K562 (cell line): ENCODE measurements around the gene PIANP. TPM values are rescaled to one million over a fixed set of nuclear protein-coding genes. Genes with fewer than 3 reads are reported as not detected.

ENCODE experiments used
- ARID3B ChIP-seq: fragments of 250-450 bp; sonication (Bioruptor Pico); IDR thresholded peaks from 2 replicates; pipeline ENCODE4 v1.4.0; 2020; ENCODE audit warnings: borderline replicate concordance
- CC2D1A ChIP-seq: fragments of 450-650 bp; IDR thresholded peaks from 2 replicates; pipeline ENCODE4 v1.6.1; 2017; ENCODE audit warnings: mild to moderate bottlenecking
- ELF4 ChIP-seq: fragments of 450-650 bp; formaldehyde crosslinking; IDR thresholded peaks from 2 replicates; pipeline ENCODE4 v1.4.0; 2022; ENCODE audit warnings: missing genetic modification characterization
- ESRRB ChIP-seq: fragments of 250-450 bp; sonication (Bioruptor Pico); IDR thresholded peaks from 2 replicates; pipeline ENCODE4 v1.5.0; 2020; ENCODE audit warnings: mild to moderate bottlenecking, moderate library complexity, borderline replicate concordance
- HCFC1 ChIP-seq: IDR thresholded peaks from 2 replicates; pipeline ENCODE4 v1.6.1; 2012; ENCODE audit warnings: low read depth, low read length, improper control_type of control experiment
- HMG20A ChIP-seq: fragments of 450-650 bp; formaldehyde crosslinking; conservative IDR thresholded peaks from 2 replicates; pipeline ENCODE4 v1.4.0; 2020; ENCODE audit warnings: mild to moderate bottlenecking, mixed read lengths
- HMG20B ChIP-seq: fragments of 250-450 bp; sonication (Bioruptor Pico); IDR thresholded peaks from 2 replicates; pipeline ENCODE4 v1.5.0; 2021; ENCODE audit warnings: mild to moderate bottlenecking
- HMGXB4 ChIP-seq: sonication (generic); formaldehyde crosslinking; IDR thresholded peaks from 2 replicates; pipeline ENCODE4 v1.8.1; 2023; ENCODE audit warnings: mild to moderate bottlenecking, missing genetic modification reagents
- IRF1 ChIP-seq: sonication (generic); formaldehyde crosslinking; IDR thresholded peaks from 2 replicates; pipeline ENCODE4 v1.8.0; 2022; ENCODE audit warnings: missing genetic modification reagents, mild to moderate bottlenecking, borderline replicate concordance
- PHTF2 ChIP-seq: fragments of 250-450 bp; sonication (Bioruptor Pico); IDR thresholded peaks from 2 replicates; pipeline ENCODE4 v1.5.0; 2021; ENCODE audit warnings: mild to moderate bottlenecking
- POLR2B ChIP-seq: fragments of 450-650 bp; IDR thresholded peaks from 2 replicates; pipeline ENCODE4 v1.6.1; 2018; ENCODE audit warnings: low read depth; ENCODE audit not compliant: partially characterized antibody
- PRMT5 ChIP-seq: sonication (generic); formaldehyde crosslinking; IDR thresholded peaks from 2 replicates; pipeline ENCODE4 v1.5.0; 2020; ENCODE audit warnings: missing genetic modification reagents
- RNF219 ChIP-seq: fragments of 250-450 bp; sonication (Bioruptor Pico); IDR thresholded peaks from 2 replicates; pipeline ENCODE4 v1.5.0; 2022; ENCODE audit warnings: mild to moderate bottlenecking
- SIN3A ChIP-seq, 2 experiments: fragments of 150-350 bp in 1 of 2; IDR thresholded peaks; 2 replicates each; pipeline ENCODE4 v1.6.1; 2011 to 2016; ENCODE audit warnings: borderline replicate concordance in 2 of 2, low read depth in 2 of 2, low read length in 2 of 2, mild to moderate bottlenecking in 2 of 2, moderate library complexity in 2 of 2; ENCODE audit not compliant: control insufficient read depth in 1 of 2
- SMARCA5 ChIP-seq: fragments of 450-650 bp; IDR thresholded peaks from 2 replicates; pipeline ENCODE4 v1.6.1; 2016
- SNIP1 ChIP-seq: fragments of 450-650 bp; IDR thresholded peaks from 2 replicates; pipeline ENCODE4 v1.7.1; 2017; ENCODE audit warnings: low read depth, mild to moderate bottlenecking
- TCF3 ChIP-seq: sonication (generic); formaldehyde crosslinking; IDR thresholded peaks from 2 replicates; pipeline ENCODE4 v1.4.0; 2020; ENCODE audit warnings: mild to moderate bottlenecking, missing genetic modification reagents
- TCF7 ChIP-seq: sonication (generic); IDR thresholded peaks from 2 replicates; pipeline ENCODE4 v1.6.1; 2016; ENCODE audit warnings: antibody characterized with exemption, borderline replicate concordance
- ZNF311 ChIP-seq: fragments of 250-450 bp; sonication (Bioruptor Pico); IDR thresholded peaks from 2 replicates; pipeline ENCODE4 v1.4.0; 2020; ENCODE audit warnings: mild to moderate bottlenecking, moderate library complexity
- ZNF57 ChIP-seq: fragments of 450-650 bp; formaldehyde crosslinking; IDR thresholded peaks from 2 replicates; pipeline ENCODE4 v1.4.0; 2020; ENCODE audit warnings: mild to moderate bottlenecking, moderate library complexity
- ZNF830 ChIP-seq: fragments of 250-450 bp; sonication (Bioruptor Pico); IDR thresholded peaks from 2 replicates; pipeline ENCODE4 v1.5.0; 2021; ENCODE audit warnings: mild to moderate bottlenecking
- polyA plus RNA-seq, 8 experiments: library from polyadenylated mRNA; depleted of rRNA in 4 of 8; stranded (reverse) in 5 of 8; unstranded in 3 of 8; fragments of >200 nt; fragmentation: Nextera tagmentation in 2 of 8; fragmentation: Illumina TruSeq in 1 of 8; extraction: Ambion mirVana in 2 of 8; extraction: Trizol in 1 of 8; gene quantifications; 2 replicates each; pipeline versions ENCODE4 v1.2.1 to v1.2.3, GENCODE V29; 2011 to 2014; ENCODE audit warnings: inconsistent platforms in 1 of 8, missing spikeins in 1 of 8
- total RNA-seq, 7 experiments: library from RNA; depleted of rRNA in 6 of 7; stranded (reverse); fragments of >200 nt in 6 of 7; fragmentation: Illumina TruSeq in 2 of 7; extraction: Trizol in 2 of 7; gene quantifications; 2 replicates each; pipeline versions ENCODE4 v1.2.1 to v1.2.3, GENCODE V29; 2011 to 2021; ENCODE audit warnings: low replicate concordance in 1 of 7

Gene PIANP
- total and polyA plus RNA-seq, 9 of the 15 experiments (the other 6 are each of a cell fraction or from before 2014, with no cell fraction given) = 0.07 TPM; not detected in 8

GRCh38 chr12:6723607-6724408 is 23.2 kb upstream of the PIANP start, which contains the start of gene COPS7A (continued):
- TF ChIP-seq ZNF311 (no peak), IRF1 (CRISPR knock-in tag) (no peak), SMARCA5 (no peak), POLR2B (peak; percentile 63), HMG20B (no peak), RNF219 (CRISPR knock-in tag) (no peak), HMGXB4 (CRISPR knock-in tag) (no peak), ARID3B (no peak), PHTF2 (CRISPR knock-in tag) (no peak), ESRRB (no peak), HMG20A (no peak), ELF4 (CRISPR knock-in tag) (no peak), CC2D1A (peak; percentile 37; the same call in 1 of the 2 replicates), ZNF57 (no peak), TCF3 (CRISPR knock-in tag) (peak; percentile 17; the same call in 1 of the 2 replicates), TCF7 (no peak), SNIP1 (peak; percentile 89), ZNF830 (no peak), SIN3A (IDR thresholded peaks at IDR 0.05; ENCODE audit: borderline replicate concordance in 2 of 2, control insufficient read depth in 1 of 2, low read depth in 2 of 2, low read length in 2 of 2) (peak; percentile 43 to 79; a peak in 1 of 4 replicates), HCFC1 (peak; percentile 79), PRMT5 (CRISPR knock-in tag) (no peak)
